ENCODE measurements around the gene MRM3. TPM values are rescaled to one million over a fixed set of nuclear protein-coding genes. Genes with fewer than 3 reads are reported as not detected.
"Not testable (repeated sequence)": the region's sequence is repeated elsewhere in the genome, so short reads cannot be mapped to it uniquely, and the experiment has no call there.

The MRM3 gene
- total and polyA plus RNA-seq, 4 donors = 8.5 to 17.5 (median 15.4) TPM

- not testable (repeated sequence) for DNase-seq (ENCODE audit: low spot score); H3K9me3 ChIP-seq (ENCODE audit: control insufficient read depth in 4 of 4, low read length in 3 of 4); H3K27me3 ChIP-seq (ENCODE audit: control insufficient read depth in 4 of 4, insufficient read depth in 4 of 4, low read length in 3 of 4); H3K27ac ChIP-seq (ENCODE audit: low read depth in 1 of 2, low read length in 2 of 2); H3K4me1 ChIP-seq (ENCODE audit: control insufficient read depth in 4 of 4, insufficient read depth in 4 of 4, low read length in 3 of 4); H3K4me3 ChIP-seq (ENCODE audit: low read depth in 1 of 3, low read length in 3 of 3); H3K9ac ChIP-seq (ENCODE audit: low read depth in 1 of 2, low read length in 2 of 2)
- peak; percentile 33 for TF ChIP-seq SP1 (IDR thresholded peaks at IDR 0.05)
- H3K36me3 ChIP-seq (ENCODE audit: control insufficient read depth in 4 of 4, insufficient read depth in 3 of 4, low read depth in 1 of 4, low read length in 3 of 4) = peaks cover 4 to 37% (median 23%) of the 10 kb centered on the region in 4 donors
- WGBS = 90% methylated on average over 10 of the region's 12 CpGs
Observed at GRCh38 chr17:790874-791247, 8.7 kb downstream of the MRM3 start.

- H3K4me1 ChIP-seq (ENCODE audit: control insufficient read depth in 4 of 4, insufficient read depth in 4 of 4, low read length in 3 of 4) = peaks cover 0 to 7% (median 3%) of the 10 kb centered on the region in 4 donors
- DNase-seq (ENCODE audit: low spot score) = no peak
- H3K27ac ChIP-seq (ENCODE audit: low read depth in 1 of 2, low read length in 2 of 2) = no peak overlapping the region
- H3K27me3 ChIP-seq (ENCODE audit: control insufficient read depth in 4 of 4, insufficient read depth in 4 of 4, low read length in 3 of 4) = no peaks in the 10 kb centered on the region
- H3K9ac ChIP-seq (ENCODE audit: low read depth in 1 of 2, low read length in 2 of 2) = no peak overlapping the region
- TF ChIP-seq RAD21 (IDR thresholded peaks at IDR 0.05) (no peak), CTCF (IDR thresholded peaks at IDR 0.05; ENCODE audit: low read depth, low read length, missing input control) (no peak), NR2F2 (IDR thresholded peaks at IDR 0.05) (no peak), FOXA1 (IDR thresholded peaks at IDR 0.05) (no peak), SP1 (IDR thresholded peaks at IDR 0.05) (no peak), TAF1 (conservative IDR thresholded peaks at IDR 0.05) (no peak), HNF4A (conservative IDR thresholded peaks at IDR 0.05) (no peak), ATF3 (IDR thresholded peaks at IDR 0.05) (no peak), MAX (IDR thresholded peaks at IDR 0.05) (no peak), HNF4G (IDR thresholded peaks at IDR 0.05) (no peak), RXRA (IDR thresholded peaks at IDR 0.05) (no peak), GABPA (IDR thresholded peaks at IDR 0.05 in 1 of 2, conservative IDR thresholded peaks at IDR 0.05 in 1 of 2) (no peak), EGR1 (IDR thresholded peaks at IDR 0.05; ENCODE audit: low read depth in 2 of 2) (no peak), FOXA2 (IDR thresholded peaks at IDR 0.05) (no peak), ZBTB33 (IDR thresholded peaks at IDR 0.05) (no peak)
- WGBS = 93% methylated on average over 19 of the region's 19 CpGs
- H3K4me3 ChIP-seq (ENCODE audit: low read depth in 1 of 3, low read length in 3 of 3) = no peak overlapping the region
- peaks cover 4 to 37% (median 23%) of the 10 kb centered on the region in 4 donors for H3K36me3 ChIP-seq (ENCODE audit: control insufficient read depth in 4 of 4, insufficient read depth in 3 of 4, low read depth in 1 of 4, low read length in 3 of 4)
- no peaks in the 10 kb centered on the region for H3K9me3 ChIP-seq (ENCODE audit: control insufficient read depth in 4 of 4, low read length in 3 of 4)
Observed at GRCh38 chr17:791829-792228, 9.7 kb downstream of the MRM3 start.

- Histone ChIP-seq H3K9ac (ENCODE audit: low read depth in 1 of 2, low read length in 2 of 2) (no peak overlapping the region), H3K4me3 (ENCODE audit: low read depth in 1 of 3, low read length in 3 of 3) (no peak overlapping the region), H3K4me1 (ENCODE audit: control insufficient read depth in 4 of 4, insufficient read depth in 4 of 4, low read length in 3 of 4) (peaks cover 0 to 7% (median 3%) of the 10 kb centered on the region in 4 donors), H3K27me3 (ENCODE audit: control insufficient read depth in 4 of 4, insufficient read depth in 4 of 4, low read length in 3 of 4) (no peaks in the 10 kb centered on the region), H3K36me3 (ENCODE audit: control insufficient read depth in 4 of 4, insufficient read depth in 3 of 4, low read depth in 1 of 4, low read length in 3 of 4) (peaks cover 4 to 37% (median 23%) of the 10 kb centered on the region in 4 donors), H3K9me3 (ENCODE audit: control insufficient read depth in 4 of 4, low read length in 3 of 4) (no peaks in the 10 kb centered on the region), H3K27ac (ENCODE audit: low read depth in 1 of 2, low read length in 2 of 2) (no peak overlapping the region)
- DNase-seq (ENCODE audit: low spot score) = no peak
- 92% methylated on average over 9 of the region's 9 CpGs for WGBS
- TF ChIP-seq NR2F2 (IDR thresholded peaks at IDR 0.05) = no peak
- TF ChIP-seq HNF4A (conservative IDR thresholded peaks at IDR 0.05) = no peak
- TF ChIP-seq REST (IDR thresholded peaks at IDR 0.05) = no peak
- TF ChIP-seq FOXA1 (IDR thresholded peaks at IDR 0.05) = no peak
- no peak for TF ChIP-seq YY1 (IDR thresholded peaks at IDR 0.05)
- TF ChIP-seq TAF1 (conservative IDR thresholded peaks at IDR 0.05) = no peak
- TF ChIP-seq JUND (IDR thresholded peaks at IDR 0.05) = no peak
- no peak for TF ChIP-seq MAX (IDR thresholded peaks at IDR 0.05)
- no peak for TF ChIP-seq GABPA (IDR thresholded peaks at IDR 0.05 in 1 of 2, conservative IDR thresholded peaks at IDR 0.05 in 1 of 2)
- no peak for TF ChIP-seq CTCF (IDR thresholded peaks at IDR 0.05; ENCODE audit: low read depth, low read length, missing input control)
- no peak for TF ChIP-seq SP1 (IDR thresholded peaks at IDR 0.05)
- no peak for TF ChIP-seq EGR1 (IDR thresholded peaks at IDR 0.05; ENCODE audit: low read depth in 2 of 2)
Observed at GRCh38 chr17:792277-792676, 10.1 kb downstream of the MRM3 start.

Data from liver (tissue), 9 donors.